ENCODE results near the gene CIAO2B. TPM values are rescaled to one million over a fixed set of nuclear protein-coding genes. Genes with fewer than 3 reads are reported as not detected.
A peak's percentile ranks its signal among the peaks of the same experiment; 100 is the strongest.

The CIAO2B gene
- total and polyA plus RNA-seq, 11 donors: 103 to 669 (median 129) TPM

- 91 to 95% (median 94%) methylated on average over 9 to 15 of the region's 15 CpGs for WGBS, 4 donors
- intact Hi-C loops (cut with DNase I): loop anchor here in 1 of 10 donors (10.0 kb wide), 1 partner anchor 49 kb away; no protein-coding TSS in a partner anchor
- no peak for DNase-seq
- Histone ChIP-seq H3K36me3 (peaks cover 0 to 61% (median 55%) of the 10 kb centered on the region in 9 donors), H3K27me3 (peaks cover 0 to 4% (median 0%) of the 10 kb centered on the region in 9 donors), H3K4me3 (no peak overlapping the region), H3K4me1 (peaks cover 0 to 23% (median 6%) of the 10 kb centered on the region in 12 donors), H3K9me3 (no peaks in the 10 kb centered on the region), H3K27ac (no peak overlapping the region)
- TF ChIP-seq POLR2A (IDR thresholded peaks at IDR 0.05) (no peak), CTCF (IDR thresholded peaks at IDR 0.05) (no peak)
- ATAC-seq: no peak
Observed at GRCh38 chr16:66943426-66944053, 9.3 kb upstream of the CIAO2B start.

- ATAC-seq: no peak
- WGBS, 4 donors: 62 to 94% (median 88%) methylated on average over 4 to 5 of the region's 5 CpGs
Observed at GRCh38 chr16:66942981-66943380, 8.8 kb upstream of the CIAO2B start.

DNA sequence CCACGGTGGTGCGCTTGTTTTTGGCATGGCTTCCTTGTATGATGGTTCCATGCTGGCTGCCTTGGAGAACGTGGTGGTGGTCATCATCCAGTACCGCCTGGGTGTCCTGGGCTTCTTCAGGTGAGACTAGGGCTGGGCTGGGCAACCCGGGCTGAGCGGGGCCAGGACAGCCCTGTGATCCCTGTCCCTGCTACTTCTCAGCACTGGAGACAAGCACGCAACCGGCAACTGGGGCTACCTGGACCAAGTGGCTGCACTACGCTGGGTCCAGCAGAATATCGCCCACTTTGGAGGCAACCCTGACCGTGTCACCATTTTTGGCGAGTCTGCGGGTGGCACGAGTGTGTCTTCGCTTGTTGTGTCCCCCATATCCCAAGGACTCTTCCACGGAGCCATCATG is 6.0 kb upstream of the CIAO2B start:
- DNase-seq (peak in 1 of 5 donors; percentile 9), ATAC-seq (no peak)
- WGBS, 4 donors: 95 to 100% (median 96%) methylated on average over 9 to 16 of the region's 16 CpGs
- H3K4me3 ChIP-seq: no peak overlapping the region
- H3K4me1 ChIP-seq: peaks cover 0 to 42% (median 24%) of the 10 kb centered on the region in 12 donors
- no peak overlapping the region for H3K27ac ChIP-seq
- intact Hi-C loops (cut with DNase I): loop anchor here in 1 of 10 donors (10.0 kb wide), 1 partner anchor 45 kb away; no protein-coding TSS in a partner anchor
- TF ChIP-seq POLR2A (IDR thresholded peaks at IDR 0.05): no peak
- TF ChIP-seq CTCF (IDR thresholded peaks at IDR 0.05): no peak
- H3K36me3 ChIP-seq: peaks cover 0 to 72% (median 69%) of the 10 kb centered on the region in 9 donors
- no peaks in the 10 kb centered on the region for H3K27me3 ChIP-seq
- no peaks in the 10 kb centered on the region for H3K9me3 ChIP-seq

More at GRCh38 chr16:66942981-66943380, 8.8 kb upstream of the CIAO2B start:
- Histone ChIP-seq H3K36me3 (peaks cover 0 to 66% (median 60%) of the 10 kb centered on the region in 9 donors), H3K4me1 (peaks cover 0 to 23% (median 2%) of the 10 kb centered on the region in 12 donors), H3K9me3 (no peaks in the 10 kb centered on the region), H3K4me3 (no peak overlapping the region), H3K27me3 (no peaks in the 10 kb centered on the region), H3K27ac (no peak overlapping the region)
- no peak for DNase-seq
- intact Hi-C loops (cut with DNase I): loop anchor here in 1 of 10 donors (10.0 kb wide), 1 partner anchor 48 kb away; no protein-coding TSS in a partner anchor
- TF ChIP-seq CTCF (IDR thresholded peaks at IDR 0.05) (no peak), POLR2A (IDR thresholded peaks at IDR 0.05) (no peak)

DNA sequence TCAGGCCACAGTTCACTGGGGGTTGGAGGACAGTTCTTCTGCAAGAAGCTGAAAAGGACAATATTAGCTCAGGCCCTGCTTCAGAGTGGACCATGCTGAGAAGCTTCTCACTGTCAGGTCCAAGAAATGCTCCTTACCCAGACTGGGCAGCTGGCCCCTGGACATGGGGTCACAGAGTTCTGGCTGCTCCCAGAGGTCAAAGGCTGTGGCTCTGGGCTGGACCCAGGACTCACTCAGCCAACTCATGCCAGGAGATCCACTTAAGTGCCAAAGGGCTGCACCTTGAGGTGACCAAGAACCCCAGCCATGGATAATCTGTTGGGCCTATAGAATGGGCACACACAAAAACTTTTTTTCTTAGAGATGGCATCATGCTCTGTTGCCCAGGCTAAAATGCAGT is 5.2 kb upstream of the CIAO2B start:
- H3K4me1 ChIP-seq: peaks cover 0 to 45% (median 26%) of the 10 kb centered on the region in 12 donors
- DNase-seq (peak in 1 of 5 donors; percentile 8), ATAC-seq (no peak)
- H3K4me3 ChIP-seq: no peak overlapping the region
- peaks cover 0 to 70% (median 69%) of the 10 kb centered on the region in 9 donors for H3K36me3 ChIP-seq
- peak overlapping the region in 1 of 12 donors; percentile 3 for H3K27ac ChIP-seq
- TF ChIP-seq CTCF (IDR thresholded peaks at IDR 0.05): no peak
- H3K9me3 ChIP-seq: no peaks in the 10 kb centered on the region
- H3K27me3 ChIP-seq: no peaks in the 10 kb centered on the region
- intact Hi-C loops (cut with DNase I): loop anchor here in 1 of 10 donors (5.0 kb wide), 1 partner anchor 42 kb away; no protein-coding TSS in a partner anchor
